ENCODE results near the gene NEBL. TPM values are rescaled to one million over a fixed set of nuclear protein-coding genes. Genes with fewer than 3 reads are reported as not detected.
A peak's percentile ranks its signal among the peaks of the same experiment; 100 is the strongest.

Gene NEBL
- total RNA-seq, 1 donor from 2014 or later, result 77.6 TPM

GRCh38 chr10:20909801-20910200 lies 12.7 kb upstream of the NEBL start:
- no peak overlapping the region for H3K9ac ChIP-seq
- DNase-seq (ENCODE audit: low spot score), result no peak
- Mint-ChIP-seq H3K27me3 (ENCODE audit: insufficient read depth, low read depth) (peaks cover 2% of the 10 kb centered on the region), H3K27ac (no peak overlapping the region), H3K9me3 (no peaks in the 10 kb centered on the region), H3K4me3 (no peak overlapping the region), H3K36me3 (peaks cover 13% of the 10 kb centered on the region), H3K4me1 (peaks cover 10% of the 10 kb centered on the region)
- peaks cover 5% of the 10 kb centered on the region for H3K36me3 ChIP-seq
- no peaks in the 10 kb centered on the region for H3F3A ChIP-seq (ENCODE audit: low read depth)
- peaks cover 7% of the 10 kb centered on the region for H3K4me1 ChIP-seq
- H3K9me3 ChIP-seq (ENCODE audit: low read depth), result no peaks in the 10 kb centered on the region
- no peak overlapping the region for H3K4me2 ChIP-seq
- H3K79me2 ChIP-seq (ENCODE audit: low read depth), result no peaks in the 10 kb centered on the region
- no peaks in the 10 kb centered on the region for H4K20me1 ChIP-seq (ENCODE audit: low read depth)
- no peak overlapping the region for H3K27ac ChIP-seq
- no peak for TF ChIP-seq EZH2phosphoT487 (IDR thresholded peaks at IDR 0.05)
- TF ChIP-seq EZH2 (IDR thresholded peaks at IDR 0.05), result no peak
- TF ChIP-seq CTCF (IDR thresholded peaks at IDR 0.05), result no peak
- no peak overlapping the region for H2AFZ ChIP-seq (replicated peaks)
- no peak overlapping the region for H3K4me3 ChIP-seq
- no peaks in the 10 kb centered on the region for H3K27me3 ChIP-seq

- Mint-ChIP-seq H3K27ac (peak overlapping the region; percentile 48), H3K4me3 (no peak overlapping the region), H3K27me3 (ENCODE audit: insufficient read depth, low read depth) (peaks cover 2% of the 10 kb centered on the region), H3K36me3 (peaks cover 14% of the 10 kb centered on the region), H3K9me3 (no peaks in the 10 kb centered on the region), H3K4me1 (peaks cover 10% of the 10 kb centered on the region)
- H3K9me3 ChIP-seq (ENCODE audit: low read depth), result no peaks in the 10 kb centered on the region
- no peaks in the 10 kb centered on the region for H4K20me1 ChIP-seq (ENCODE audit: low read depth)
- no peak for DNase-seq (ENCODE audit: low spot score)
- H3K79me2 ChIP-seq (ENCODE audit: low read depth), result no peaks in the 10 kb centered on the region
- peaks cover 5% of the 10 kb centered on the region for H3K36me3 ChIP-seq
- H3K27ac ChIP-seq, result peak overlapping the region; percentile 16
- H3K4me3 ChIP-seq, result no peak overlapping the region
- no peak overlapping the region for H2AFZ ChIP-seq (replicated peaks)
- H3K4me1 ChIP-seq, result peaks cover 7% of the 10 kb centered on the region
- H3K4me2 ChIP-seq, result no peak overlapping the region
- H3F3A ChIP-seq (ENCODE audit: low read depth), result no peaks in the 10 kb centered on the region
- TF ChIP-seq CTCF (IDR thresholded peaks at IDR 0.05) (no peak), EZH2 (IDR thresholded peaks at IDR 0.05) (no peak), EZH2phosphoT487 (IDR thresholded peaks at IDR 0.05) (no peak)
- no peak overlapping the region for H3K9ac ChIP-seq
- H3K27me3 ChIP-seq, result no peaks in the 10 kb centered on the region
Measured at GRCh38 chr10:20908391-20908790, 11.3 kb upstream of the NEBL start.

GRCh38 chr10:20903635-20904390 lies 6.7 kb upstream of the NEBL start:
- Mint-ChIP-seq H3K27ac (no peak overlapping the region), H3K4me3 (no peak overlapping the region), H3K9me3 (no peaks in the 10 kb centered on the region), H3K36me3 (peaks cover 11% of the 10 kb centered on the region), H3K27me3 (ENCODE audit: insufficient read depth, low read depth) (no peaks in the 10 kb centered on the region), H3K4me1 (peaks cover 6% of the 10 kb centered on the region)
- H3K4me2 ChIP-seq, result no peak overlapping the region
- no peaks in the 10 kb centered on the region for H3K79me2 ChIP-seq (ENCODE audit: low read depth)
- peaks cover 5% of the 10 kb centered on the region for H3K36me3 ChIP-seq
- no peaks in the 10 kb centered on the region for H3K27me3 ChIP-seq
- H3K4me1 ChIP-seq, result peaks cover 7% of the 10 kb centered on the region
- H3K9ac ChIP-seq, result no peak overlapping the region
- H3K27ac ChIP-seq, result no peak overlapping the region
- no peak for DNase-seq (ENCODE audit: low spot score)
- no peaks in the 10 kb centered on the region for H4K20me1 ChIP-seq (ENCODE audit: low read depth)
- no peaks in the 10 kb centered on the region for H3K9me3 ChIP-seq (ENCODE audit: low read depth)
- H3K4me3 ChIP-seq, result no peak overlapping the region
- H3F3A ChIP-seq (ENCODE audit: low read depth), result no peaks in the 10 kb centered on the region
- H2AFZ ChIP-seq (replicated peaks), result no peak overlapping the region
- TF ChIP-seq CTCF (IDR thresholded peaks at IDR 0.05) (no peak), EZH2phosphoT487 (IDR thresholded peaks at IDR 0.05) (no peak), EZH2 (IDR thresholded peaks at IDR 0.05) (no peak)
